HG03460 (cell line): ENCODE results near the gene LMCD1.

ENCODE experiments used
- ATAC-seq: cut with Tn5 transposase; IDR thresholded peaks from one replicate; pipeline ENCODE4 v1.9.1; 2021; ENCODE audit not compliant: unreplicated experiment

The LMCD1 gene, protein sequence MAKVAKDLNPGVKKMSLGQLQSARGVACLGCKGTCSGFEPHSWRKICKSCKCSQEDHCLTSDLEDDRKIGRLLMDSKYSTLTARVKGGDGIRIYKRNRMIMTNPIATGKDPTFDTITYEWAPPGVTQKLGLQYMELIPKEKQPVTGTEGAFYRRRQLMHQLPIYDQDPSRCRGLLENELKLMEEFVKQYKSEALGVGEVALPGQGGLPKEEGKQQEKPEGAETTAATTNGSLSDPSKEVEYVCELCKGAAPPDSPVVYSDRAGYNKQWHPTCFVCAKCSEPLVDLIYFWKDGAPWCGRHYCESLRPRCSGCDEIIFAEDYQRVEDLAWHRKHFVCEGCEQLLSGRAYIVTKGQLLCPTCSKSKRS

DNA sequence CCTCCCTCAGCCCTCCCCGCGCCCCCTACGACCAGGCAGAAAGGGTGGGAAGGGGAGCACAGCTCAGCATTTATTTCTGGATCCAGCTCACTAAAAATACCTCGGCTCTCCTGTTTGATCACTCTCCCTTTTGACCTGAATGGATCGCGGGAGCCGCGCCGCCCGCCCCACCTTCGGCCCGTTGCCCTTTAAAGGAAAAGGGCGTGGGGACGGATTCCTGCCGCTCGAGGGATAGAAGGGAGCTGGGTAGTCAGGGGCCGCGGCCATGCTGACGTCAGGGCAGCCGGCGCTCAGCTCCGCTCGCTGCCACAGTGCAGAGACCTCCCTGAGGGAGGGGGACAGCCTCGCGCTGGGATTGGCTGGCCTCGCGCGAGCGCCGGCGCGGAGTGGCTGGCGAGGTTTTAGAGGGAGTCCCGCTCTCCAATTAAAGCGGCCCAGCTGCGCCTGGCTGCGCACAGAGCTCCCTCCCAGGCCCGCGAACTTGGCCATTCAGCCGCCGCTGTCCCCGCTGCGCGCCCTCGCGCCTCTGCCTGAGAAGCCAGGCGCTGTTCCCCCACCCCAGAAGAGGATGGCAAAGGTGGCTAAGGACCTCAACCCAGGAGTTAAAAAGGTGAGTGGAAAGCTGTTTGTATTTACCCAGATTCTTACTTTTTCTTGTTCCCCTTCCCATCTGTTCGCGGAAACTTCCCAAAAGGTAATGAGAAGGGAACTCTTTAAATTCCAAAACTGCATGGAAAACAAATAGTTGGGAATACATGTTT, at the start of gene LMCD1:
TSS of gene LMCD1 (plus strand) at position 453 of the 761 bp plus-strand sequence. CDS start at position 569, 116 bp downstream.
- ATAC-seq: peak; percentile 96

- no peak for ATAC-seq
Observed at GRCh38 chr3:8452112-8452511, 49.5 kb upstream of the LMCD1 start.

DNA sequence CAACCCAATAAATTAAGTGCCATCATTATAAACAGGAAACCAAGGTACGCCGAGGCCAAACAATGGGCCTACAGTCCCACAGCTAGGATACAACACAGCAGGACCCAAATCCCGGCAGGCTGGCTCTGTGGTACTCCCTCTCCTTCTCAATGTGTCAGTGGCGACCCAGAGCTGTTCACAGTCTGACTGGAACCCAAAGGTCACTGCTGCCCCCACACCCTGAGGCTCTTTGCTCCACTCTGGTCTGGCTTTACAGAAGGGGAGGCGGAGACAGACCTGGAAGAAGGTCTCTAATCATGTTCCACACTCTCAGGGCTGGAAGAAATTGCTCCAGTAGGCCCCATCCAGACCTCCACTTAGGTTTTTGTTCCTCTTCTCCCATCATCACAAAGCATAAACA, 48.5 kb upstream of the LMCD1 start:
- no peak for ATAC-seq

DNA sequence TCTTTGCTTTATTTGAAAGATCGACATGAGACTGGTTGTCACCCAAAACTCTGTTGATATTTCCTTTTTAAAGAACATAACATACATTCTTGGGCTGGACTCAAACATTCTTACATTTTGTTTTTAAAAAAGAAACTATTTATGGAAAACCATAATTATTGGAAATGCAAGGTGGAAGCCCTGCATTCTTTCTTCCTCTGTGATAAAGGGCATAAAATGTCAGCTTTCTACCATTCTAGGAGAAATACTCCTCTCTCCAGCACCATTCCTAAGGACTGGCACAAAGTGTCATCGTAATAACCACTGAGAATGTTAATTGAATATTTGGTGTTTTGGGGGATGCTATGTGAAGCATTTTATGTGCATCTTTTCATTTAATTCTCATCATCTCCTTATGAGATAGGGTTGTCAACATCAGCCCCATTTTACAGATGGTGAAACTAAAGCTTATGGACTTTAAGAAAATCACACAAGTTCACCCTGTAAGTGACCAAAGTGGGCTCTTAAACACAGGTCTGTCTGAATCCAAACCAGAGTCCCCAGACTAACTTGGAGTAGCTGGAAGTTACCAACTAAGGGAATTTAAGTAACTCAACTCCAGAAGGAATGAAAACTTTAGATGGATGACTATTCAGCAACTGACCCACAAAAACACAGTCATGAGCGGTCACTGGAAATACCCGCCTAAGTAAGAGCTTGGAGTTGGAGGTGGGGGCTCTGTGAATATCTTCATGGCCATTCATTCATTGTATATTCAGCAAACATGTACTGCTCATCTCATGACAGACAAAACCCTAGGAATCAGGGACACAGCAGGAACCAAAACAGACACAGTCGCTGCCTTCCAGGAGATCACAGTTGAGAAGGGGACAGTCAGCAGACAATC, 45.9 kb upstream of the LMCD1 start:
- ATAC-seq: no peak

DNA sequence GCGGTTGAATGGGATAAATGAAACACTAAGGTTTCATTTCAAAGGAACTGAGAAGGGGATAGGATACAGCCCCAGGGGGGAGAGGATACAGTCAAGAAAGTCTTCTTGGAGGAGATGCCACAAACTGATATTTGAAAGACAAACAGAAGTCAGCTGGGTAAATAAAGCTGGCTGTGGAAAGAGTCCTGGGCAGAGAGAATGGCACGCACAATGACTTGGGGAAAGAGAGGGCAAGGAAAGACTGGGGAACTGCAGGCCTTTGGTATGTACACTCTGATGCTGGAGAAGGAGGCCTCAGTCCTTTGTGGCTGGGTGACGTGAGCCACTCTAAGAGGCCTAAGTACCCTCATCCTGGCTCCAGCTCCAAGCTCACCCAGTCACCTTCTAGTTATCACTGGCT, 45.2 kb upstream of the LMCD1 start:
- no peak for ATAC-seq

DNA sequence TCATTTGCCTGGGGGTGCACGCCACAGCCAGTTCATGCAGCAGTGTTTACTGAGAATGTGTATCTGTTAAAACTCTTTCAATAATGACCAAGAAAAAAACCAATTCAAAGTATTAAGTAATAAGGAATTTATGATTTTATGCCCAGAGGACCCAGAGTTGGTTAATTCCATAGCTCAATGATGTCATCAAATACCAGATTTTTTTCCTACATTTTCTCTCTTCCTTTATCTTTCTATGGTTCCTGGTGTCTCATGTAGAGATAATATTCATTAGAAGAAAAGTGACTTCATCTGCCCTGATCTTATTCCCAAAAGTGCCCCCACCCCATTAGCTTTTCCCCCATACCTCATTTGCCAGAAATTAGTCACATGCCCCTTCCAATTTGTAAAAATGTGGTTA, 44.6 kb upstream of the LMCD1 start:
- no peak for ATAC-seq

GRCh38 chr3:8458238-8458661, 43.4 kb upstream of the LMCD1 start:
- no peak for ATAC-seq

GRCh38 chr3:8458711-8459110, 42.9 kb upstream of the LMCD1 start:
- no peak for ATAC-seq

- no peak for ATAC-seq
Observed at GRCh38 chr3:8460050-8460708, 41.4 kb upstream of the LMCD1 start.

- ATAC-seq: no peak
Observed at GRCh38 chr3:8460815-8461456, 40.7 kb upstream of the LMCD1 start.

- no peak for ATAC-seq
Observed at GRCh38 chr3:8464668-8465067, 37.0 kb upstream of the LMCD1 start.

DNA sequence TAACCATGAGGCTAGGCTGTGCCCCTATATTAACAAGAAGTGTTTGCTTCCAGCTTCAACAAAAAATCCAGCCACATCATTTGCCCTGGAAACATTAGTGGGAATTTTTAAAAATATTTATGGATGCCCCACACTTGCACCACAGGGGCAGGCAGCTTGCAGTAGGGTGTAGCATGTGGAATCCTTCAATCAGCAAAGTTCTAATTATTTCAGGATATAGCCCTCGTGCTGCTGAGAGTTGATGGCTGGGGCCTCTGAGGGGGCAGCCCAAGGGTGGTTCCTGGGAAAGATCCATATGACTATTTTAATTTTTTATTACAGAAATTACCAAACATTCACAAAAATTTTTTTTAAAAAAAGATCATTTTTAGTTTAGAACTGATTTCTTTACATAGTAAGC, 35.1 kb upstream of the LMCD1 start:
- ATAC-seq: no peak

GRCh38 chr3:8470801-8471200, 30.8 kb upstream of the LMCD1 start:
- ATAC-seq: no peak

DNA sequence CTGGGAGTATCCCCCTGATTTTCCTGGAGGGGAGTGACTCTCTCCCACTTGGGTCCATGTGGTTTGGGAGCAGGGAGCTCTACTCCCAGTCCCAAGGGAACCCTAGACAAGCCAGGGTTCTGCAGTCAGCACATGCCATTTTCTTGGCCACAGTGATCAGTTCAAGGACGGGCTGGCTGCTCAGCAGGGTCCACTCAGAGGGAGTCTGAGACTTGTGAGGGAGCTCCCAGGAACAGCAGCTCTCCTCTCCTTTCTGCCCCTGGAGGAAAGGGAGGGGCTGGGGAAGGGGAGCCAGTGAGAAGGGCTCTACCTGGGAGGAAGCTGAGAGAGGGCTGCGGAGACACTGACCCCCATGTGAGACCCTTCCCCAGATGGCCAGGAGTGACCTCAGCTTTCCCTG, 29.1 kb upstream of the LMCD1 start:
- no peak for ATAC-seq

DNA sequence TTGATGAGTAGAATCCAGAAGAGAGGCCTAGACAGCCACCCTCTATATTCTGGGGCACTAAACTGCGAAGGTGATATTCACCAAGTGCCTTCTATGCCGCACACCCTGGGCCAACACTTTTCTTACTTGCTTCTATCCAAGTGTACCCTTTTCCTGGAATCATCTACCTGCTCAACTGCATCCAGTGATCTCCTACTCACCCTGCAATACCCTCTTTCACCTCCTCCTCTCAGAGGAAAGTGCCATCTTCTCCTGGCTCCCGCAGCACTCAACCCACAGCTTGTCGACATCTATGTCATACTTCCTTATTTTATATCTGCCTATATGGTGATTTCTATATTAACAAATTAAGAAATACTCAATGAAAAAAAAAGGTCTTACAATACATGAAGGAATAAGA, 28.6 kb upstream of the LMCD1 start:
- no peak for ATAC-seq

DNA sequence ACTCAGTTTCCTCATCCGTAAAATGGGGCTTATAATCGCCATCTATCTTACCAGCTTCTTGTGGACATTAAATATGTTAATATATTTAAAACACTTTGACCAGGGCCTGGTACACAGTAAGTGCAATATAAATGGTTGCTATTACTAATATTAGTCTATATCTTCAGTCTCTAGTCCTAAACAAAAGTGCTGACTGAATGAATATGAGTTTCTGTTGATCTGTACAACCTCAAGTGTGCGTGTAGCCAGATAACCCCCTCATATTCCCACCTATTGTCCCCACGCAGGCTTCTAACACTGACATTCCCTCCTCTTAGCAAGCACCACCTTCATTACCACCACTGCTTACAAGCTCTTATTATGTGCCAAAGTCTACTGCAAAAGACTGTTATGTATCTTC, 27.6 kb upstream of the LMCD1 start:
- ATAC-seq: no peak

GRCh38 chr3:8474991-8475390, 26.6 kb upstream of the LMCD1 start:
- no peak for ATAC-seq

DNA sequence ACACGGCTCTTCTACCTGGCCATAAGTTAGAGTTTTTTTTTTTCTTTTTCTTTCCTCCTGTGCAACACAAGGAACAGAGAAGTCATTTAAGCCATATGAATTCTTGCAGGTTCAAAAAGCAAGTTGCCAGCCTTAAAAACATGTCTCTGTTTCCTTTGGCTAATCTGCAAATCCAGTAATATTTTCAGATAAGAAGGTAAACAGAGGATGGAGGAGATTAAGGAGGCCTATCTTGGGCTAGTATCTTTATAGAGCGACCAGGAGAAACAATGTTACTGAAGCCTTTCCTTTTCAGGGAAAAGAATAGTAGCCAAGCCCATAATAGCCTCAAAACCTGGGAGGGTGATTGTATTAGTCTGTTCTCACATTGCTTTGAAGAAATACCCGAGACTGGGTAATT, 20.9 kb upstream of the LMCD1 start:
- no peak for ATAC-seq

- ATAC-seq: no peak
Observed at GRCh38 chr3:8481380-8481779, 20.2 kb upstream of the LMCD1 start.

DNA sequence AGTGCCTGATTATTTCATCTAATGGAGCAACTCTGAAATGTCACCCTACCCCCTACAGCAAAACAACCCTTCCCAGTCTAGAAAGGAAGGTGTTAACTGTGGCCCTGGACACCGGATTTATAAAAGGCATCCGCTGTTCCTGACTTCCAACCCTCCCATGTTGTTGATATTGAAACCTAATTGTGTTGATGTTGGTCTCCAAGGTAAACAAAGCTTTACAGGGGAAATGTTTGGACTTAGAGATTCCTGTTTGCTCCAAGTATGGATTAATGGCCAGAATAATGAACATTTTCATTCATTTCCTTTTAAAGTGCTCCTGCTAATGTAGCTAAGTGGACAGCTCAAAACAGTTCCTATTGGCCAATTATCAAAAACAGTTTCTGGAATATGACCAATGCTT, 19.4 kb upstream of the LMCD1 start:
- no peak for ATAC-seq
